Fibroblast of the conjunctiva (primary cell): ENCODE results near the gene IGSF9B.

Experiments used
- DNase-seq: peaks from one replicate; pipeline ENCODE4 v3.0.0-alpha.2; 2010; ENCODE audit warnings: low read depth

The IGSF9B gene

DNA sequence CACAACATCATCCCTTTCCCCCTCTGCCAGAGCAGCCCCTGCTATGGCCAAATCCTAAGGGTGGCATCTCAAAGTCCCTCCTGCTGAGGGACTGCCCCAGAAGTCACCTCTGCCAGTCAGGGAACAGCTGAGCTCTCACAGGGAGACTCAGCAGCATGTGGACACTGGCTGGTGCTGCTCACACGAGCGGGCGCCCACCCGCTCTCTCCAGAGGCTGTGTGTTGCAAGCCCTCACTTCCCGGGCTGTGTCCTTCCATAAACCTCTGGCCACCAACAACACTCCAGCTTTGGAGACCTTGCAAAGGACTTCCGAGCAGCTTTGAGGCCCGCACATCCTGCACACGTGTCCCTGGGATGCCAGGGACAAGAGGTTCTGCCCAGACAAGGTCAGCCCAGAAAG, 2.8 kb downstream of the IGSF9B start:
- no peak for DNase-seq

DNA sequence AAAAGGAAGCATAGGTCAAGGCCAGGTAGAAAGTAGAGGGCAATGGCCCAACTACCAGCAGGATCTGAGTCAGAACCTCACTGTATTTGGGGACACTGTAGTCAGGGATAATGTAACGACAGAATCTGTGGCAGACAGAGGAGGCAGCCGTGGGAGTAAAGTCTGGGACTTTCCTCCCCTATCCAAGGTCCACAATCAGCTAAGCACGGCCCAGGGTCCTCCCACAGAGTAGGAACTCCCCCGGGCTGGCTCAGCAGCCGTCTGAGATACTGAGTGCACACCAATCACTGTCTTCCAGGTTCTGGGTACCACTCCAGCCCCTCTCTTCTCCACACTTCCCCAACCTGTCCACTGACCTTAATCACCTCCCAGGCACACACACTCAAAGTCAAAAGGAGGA, 3.2 kb downstream of the IGSF9B start:
- DNase-seq, result no peak

DNA sequence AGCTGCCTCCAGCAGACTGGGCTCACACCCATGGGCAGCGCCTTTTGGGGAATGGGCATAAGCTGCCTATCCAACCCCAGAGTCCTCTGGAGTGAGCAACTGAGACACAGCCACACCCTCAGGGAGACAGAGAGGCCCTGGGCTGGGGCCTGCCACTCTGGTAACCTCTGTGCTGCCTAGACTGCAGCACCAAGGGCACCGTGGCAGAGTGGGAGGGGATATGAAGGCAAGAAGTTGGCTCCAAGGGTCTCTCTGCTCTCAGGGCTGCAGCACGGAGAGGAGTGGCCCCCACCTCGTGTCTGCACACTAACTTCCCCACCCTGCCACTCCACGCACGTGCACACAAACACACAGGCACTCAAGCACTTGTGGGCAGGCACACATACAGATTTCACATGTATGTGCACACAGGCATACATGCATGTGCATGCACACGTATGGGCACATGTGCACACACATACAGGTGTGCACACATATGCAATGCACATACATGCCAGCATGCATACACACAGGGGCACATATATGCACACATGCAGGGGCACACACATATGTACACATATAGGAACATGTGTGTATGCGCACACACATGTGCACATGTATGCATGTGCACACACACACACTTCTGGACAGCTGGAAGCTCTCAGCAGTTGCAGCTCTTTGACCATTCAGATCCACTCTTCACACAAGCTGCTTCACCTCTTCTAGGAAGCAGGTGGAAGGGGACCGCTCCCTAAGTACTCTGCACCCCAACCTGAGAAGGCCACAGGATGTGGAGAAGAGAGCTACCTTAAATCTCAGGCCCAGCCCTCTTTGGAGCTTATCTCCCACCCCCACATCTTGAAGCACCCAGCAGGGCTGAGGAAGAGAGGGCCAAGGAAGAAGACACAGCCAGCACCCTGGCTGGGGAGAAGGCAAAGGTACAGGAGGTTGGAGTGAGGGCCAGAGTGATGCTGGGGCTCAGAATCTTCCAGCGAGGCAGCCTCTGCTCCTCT, 4.3 kb downstream of the IGSF9B start:
- DNase-seq, result no peak

DNA sequence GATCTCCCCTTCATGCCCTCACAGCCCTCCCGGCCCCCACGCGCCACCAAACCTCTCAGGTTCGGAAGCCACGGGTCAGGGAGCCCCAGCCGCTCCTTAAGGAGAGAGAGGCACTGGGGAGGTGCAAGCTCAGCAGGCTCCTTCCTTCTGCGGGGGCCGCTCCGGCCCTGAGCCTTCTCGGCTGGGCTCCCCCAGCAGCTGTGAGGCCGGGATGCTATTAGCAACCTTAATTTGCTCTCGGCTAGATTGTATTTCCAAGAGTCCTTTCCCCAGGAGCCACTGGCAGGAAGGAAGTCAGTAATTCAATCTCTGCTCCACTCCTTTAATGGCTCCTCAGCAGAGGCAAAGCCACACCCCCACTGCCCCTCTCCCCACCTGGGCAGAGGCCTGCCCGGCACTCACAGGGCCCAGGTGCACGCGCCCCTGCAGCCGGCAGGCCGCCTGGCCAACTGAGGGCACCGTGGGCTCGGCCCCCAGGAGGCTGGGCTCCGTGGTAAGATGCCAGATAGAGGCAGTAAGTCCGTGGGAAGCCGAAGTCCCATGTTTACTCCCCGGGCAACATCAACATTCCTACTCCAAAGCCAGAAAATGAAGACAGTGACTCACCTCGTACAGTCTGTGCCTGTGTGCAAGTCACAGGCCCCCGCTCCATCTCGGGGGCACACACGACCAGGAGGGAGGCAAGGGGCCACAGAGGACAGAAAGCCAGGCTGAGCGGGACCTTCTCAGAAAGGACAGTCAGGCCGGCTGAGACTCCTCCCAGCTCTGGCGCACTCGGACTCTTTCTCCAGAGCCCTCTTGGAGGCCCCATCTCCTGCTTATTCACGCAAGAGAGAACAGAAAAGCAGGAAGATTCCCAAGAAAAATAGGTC, 5.2 kb downstream of the IGSF9B start:
- no peak for DNase-seq

DNA sequence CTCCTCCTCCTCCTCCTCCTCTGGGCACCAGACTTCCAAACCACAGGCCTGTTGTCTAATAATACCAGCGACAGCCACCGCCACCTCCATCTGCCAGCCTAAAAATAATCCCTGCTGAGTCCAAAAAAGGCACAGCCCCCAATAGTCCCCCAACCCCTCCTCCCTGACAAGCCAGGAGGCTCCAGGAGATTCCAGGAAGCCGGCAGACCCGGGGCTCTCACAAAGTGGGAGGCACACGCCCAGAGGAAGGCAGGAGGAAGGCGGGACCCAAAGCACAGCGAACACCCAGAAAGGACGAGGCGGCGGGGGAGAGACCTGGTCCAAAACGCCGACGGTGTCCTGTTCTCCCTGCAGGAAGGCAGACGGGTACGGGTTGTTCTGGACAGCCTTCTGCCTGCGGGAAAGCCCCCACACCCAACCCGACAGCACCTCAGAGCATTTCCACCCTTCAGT, 5.9 kb downstream of the IGSF9B start:
- no peak for DNase-seq

DNA sequence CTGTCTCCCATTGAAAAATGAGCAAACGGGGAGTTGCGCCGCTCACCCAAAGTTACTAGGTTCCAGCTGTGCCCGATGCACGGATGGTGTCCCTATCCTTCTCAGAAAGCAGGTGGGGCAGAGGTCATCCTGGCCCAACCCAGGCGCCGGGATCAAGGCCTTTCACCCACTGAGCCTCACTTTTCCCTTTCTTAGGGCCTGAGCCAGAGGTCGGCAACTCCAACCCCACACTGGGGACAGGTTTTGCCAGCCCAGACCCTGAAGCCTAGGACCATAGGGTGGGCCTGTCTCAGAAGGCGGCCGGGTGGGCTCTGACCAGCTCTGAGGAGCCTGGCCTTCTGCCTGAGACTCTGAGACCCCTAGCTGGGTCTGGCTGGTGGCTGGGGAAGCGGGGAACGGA, 6.3 kb downstream of the IGSF9B start:
- DNase-seq, result no peak

DNA sequence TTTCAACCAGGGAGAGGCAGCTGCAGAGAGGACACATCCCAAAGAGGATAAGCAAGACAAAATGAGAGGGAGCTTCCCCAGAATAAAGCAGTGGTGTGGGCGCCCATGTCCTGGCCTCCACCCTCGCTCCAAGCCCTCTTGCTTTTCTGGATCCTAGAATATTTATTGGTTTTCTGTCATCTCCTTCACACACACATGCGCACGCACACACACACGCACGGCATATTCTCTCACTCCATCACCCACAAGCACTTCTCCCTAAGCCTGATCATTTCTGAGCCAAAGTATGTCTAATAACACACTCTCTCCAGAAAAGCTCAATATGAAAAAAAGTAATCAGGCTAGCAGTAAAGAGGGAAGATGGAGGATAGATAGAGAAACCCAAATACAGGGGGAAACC, 7.6 kb downstream of the IGSF9B start:
- no peak for DNase-seq

DNA sequence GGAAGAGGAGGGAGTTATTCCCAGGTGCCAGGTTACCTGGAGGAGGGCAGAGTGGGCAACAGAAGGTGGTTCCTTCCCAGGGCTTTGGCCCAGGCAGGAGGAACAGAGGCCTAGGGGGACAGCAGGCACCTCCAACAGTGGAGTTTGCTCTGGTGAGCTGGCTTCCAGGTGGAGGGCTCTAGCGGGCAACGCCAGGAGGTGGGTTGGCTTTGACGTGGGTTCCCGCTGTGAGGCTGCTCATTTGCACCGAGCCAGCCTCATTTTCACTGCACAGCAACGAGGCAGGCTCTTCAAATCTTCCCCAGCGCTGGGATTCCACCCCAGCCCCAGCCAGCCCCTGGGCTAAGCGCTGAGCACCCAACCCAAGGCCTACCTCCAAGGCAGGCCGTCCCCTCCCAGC, 8.1 kb downstream of the IGSF9B start:
- no peak for DNase-seq

DNA sequence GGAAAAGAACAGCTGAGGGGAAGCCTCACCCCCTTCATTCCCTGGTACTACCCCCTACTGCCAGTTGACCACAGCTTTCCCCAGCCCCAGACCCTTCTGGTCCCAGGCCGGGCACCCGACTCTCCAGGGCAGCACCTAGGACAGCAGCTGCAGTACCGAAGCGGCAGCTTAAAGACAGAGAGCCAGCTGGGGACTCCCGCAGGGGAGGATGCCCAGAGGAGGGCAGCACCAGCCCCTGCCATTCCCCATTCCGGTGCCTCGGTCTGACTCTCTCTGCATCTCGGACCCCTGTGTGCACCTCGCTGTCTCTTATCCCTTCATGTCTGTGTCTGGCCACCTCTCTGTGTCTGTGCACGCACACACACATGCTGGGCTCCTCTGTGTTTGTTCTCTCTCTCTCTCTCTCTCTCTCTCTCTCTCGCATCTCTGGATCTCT, 9.4 kb downstream of the IGSF9B start:
- no peak for DNase-seq

DNA sequence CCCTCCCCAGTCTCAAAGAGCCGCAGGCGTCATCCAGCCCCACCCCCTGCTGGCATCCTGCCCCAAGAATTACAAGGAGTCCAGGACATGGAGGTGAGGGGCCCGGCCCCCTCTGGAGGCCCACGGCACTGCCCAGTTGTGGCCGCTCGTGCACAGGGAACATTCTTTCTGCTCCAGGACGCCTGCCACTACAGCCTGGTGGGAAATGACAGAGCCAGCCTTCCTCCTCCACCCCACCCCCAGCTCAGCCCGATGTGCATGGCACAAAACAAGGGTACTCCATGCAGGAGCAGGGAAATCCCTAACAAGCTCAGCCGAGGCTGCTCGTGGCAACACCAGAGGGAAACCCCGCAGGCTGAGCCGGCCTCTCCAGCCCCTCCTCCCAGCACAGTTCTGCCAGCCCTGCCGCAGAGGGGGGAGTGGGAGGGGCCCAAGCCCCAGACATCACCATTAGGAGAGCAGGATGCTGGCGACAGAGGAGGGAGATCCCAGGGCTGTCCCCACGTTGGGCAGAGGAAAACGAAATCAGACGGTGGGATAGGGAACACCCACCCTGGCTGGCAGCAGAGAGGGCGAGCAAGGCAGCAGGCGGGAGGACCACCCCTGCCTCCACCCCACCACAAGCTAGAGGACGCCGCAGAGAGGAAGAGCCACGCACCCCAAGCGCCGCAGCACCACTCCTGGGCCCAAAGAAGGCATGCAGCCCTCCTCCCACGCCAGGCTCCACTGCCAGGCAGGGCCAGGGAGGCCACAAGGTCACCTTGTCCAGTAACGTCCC, 10.0 kb downstream of the IGSF9B start:
- no peak for DNase-seq

DNA sequence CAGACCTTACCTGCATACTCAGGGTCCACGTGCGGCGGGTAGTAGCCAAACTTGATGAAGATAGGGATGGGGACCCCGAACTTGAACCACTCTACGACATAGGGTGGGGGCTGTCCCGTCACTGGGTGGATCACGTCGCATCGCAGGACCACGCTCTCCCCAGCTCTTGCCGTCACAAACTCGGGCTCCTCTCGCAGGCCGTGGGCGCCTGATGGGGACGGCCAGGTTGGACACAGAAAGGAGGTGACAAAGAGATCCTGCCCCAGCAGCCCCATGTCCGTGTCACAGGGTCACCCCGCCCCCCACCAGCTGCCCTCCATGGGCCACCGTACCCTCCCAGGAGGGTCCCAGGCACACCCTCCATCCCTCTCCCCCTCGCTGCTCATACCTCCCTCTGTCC, 10.7 kb downstream of the IGSF9B start:
- no peak for DNase-seq

DNA sequence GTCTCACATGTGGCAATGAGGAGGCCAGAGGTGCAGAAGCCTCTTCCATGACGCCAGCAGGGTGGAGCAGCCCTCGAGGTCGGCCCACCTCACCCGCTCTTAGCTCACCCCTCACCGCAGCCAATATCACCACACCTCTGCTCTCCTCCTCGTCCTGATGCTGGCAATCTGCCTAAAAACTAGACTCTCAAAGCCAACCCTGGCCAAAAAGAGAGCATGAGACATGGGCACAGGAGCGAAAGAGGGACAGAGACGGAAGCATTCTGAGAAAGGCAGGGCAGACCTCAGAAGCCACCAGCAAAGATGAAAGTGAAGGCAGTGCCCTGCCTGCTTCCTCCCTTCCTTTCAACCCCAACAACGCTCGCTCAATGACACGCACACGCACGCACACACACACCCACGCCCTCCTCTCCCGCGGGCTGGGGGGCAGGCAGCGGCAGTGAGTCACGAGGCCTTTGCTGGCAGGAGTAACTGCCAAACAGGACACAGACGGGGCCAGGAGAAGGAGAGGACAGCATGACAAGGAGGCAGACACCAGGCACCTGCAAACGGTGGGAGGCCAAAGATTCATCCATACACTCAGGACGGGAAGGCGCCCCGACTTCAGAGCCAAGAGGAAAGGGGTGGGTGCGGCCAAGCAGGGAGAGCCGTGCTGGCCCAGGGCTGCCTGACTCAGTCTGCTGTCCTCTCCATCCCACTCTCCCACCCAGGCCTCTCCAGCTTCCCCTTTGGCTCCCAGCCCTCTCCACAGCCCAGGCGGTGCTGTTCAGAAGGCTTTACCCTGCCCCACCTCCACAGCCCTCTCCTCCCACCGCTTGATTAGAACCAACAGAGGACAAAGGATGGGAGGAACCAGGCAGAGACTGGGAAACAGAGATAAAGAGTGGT, 11.4 kb downstream of the IGSF9B start:
- no peak for DNase-seq

DNA sequence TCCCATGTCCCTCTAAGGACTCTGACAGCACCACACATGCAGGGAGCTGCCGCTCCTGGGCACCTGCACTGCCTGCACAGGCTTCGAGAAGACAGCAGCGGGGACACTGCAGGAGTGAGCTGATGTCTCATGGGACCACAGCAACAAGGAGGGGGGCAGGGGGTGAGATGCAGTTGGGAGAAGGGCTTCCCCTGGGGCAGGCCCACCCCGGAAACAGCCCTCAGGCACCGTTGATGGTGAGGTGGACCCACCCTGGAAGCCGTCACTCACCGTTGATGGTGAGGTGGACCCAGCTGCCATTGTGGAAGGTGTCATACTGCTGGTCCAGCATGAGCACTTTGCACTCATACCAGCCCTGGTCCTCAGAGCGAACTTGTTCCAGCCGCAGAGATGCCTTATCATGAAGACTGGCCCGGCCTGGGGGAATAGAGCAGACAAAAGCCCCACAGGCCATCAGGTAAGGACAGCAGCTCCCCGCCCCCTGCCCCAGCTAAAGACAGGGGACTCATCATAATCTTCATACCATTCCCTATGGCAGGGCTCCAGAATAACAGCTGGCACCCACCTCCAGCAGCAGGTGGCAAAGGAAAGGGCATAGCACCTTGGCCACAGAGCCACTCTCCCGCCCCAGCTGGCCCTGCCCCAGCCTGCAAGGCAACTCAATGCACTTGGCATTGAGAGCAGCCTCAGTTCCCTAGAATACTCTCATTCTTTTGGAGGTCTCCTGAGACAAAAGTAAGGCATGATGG, 12.6 kb downstream of the IGSF9B start:
- no peak for DNase-seq

DNA sequence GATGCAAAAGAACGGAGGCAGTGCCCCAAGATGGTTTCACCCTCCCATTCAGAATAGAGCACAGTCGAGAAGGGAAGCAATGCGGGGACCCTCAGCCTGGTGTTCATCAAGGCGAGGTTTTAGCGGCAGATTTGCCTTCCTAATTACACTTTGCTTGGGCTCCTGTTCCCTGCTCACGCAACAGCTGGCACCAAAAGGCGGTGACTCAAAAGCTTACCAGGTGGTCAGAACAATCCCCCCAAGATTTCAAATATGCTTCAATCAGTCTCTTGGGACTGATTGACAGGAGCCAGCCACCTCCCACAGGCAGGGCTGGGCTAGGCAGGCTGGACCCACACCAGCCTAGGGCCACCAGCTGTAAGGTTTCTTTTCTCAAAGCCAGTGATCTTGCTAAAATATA, 14.2 kb downstream of the IGSF9B start:
- DNase-seq, result no peak

DNA sequence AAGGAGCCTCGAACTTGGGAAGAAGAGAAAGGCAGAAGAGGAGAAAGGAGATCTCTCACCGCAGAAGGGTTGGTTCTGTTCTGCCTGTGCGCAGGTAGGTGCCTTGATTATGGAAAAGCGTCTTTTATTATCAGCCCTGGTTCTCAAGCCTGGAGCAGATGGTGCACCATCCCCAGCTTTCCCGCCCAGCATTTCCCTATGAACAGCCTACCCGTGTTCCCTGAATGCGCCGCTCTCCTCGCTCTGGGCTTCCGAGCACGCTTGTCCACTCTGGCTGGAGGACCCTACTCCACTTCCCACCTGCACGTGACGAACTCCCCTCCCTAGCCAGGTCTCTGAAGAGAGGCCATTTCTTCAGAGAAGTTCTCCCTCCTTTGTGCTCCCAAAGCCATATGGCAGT, 15.2 kb downstream of the IGSF9B start:
- DNase-seq, result no peak

DNA sequence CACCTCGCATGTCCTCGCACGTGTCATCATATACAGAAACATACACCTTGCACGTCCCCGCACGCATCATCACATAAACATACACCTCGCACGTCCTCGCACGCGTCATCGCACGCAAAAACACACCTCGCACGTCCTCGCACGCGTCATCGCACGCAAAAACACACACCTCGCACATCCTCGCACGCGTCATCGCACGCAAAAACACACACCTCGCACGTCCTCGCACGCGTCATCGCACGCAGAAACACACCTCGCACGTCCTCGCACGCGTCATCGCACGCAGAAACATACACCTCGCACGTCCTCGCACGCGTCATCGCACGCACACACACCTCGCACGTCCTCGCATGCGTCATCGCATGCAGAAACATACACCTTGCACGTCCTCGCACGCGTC, 16.7 kb downstream of the IGSF9B start:
- no peak for DNase-seq

DNA sequence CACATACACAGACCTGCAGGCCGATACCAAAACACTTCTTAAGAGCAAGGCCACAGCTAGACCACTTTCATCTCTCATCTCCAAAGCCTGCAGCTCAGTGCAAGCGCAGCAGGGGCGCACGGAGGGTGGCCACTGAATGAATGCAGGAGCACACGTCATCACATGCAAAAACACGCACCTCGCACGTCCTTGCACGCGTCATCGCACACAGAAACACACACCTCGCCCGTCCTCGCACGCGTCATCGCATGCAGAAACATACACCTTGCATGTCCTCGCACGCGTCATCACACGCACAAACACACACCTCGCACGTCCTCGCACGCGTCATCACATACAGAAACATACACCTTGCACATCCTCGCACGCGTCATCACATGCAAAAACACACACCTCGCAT, 17.2 kb downstream of the IGSF9B start:
- DNase-seq, result no peak

DNA sequence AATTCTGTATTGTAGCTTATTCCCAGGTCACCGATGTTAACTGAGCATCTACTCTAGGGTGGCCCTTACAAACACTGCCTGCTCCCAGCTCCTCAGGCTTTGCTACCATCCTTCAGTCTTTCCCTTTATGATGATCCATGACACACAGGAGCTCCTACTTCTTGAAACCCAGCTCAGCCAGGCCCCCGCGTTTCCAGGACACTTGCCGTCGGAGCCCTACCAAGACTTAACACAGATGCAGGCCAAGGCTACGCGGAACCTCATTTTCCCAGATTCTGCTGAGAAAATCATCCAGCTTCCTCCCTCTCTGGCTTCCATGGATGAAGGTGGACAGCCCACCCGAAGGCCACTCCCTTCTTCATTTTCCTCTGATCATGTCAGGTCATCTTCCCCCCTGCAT, 18.6 kb downstream of the IGSF9B start:
- no peak for DNase-seq

DNA sequence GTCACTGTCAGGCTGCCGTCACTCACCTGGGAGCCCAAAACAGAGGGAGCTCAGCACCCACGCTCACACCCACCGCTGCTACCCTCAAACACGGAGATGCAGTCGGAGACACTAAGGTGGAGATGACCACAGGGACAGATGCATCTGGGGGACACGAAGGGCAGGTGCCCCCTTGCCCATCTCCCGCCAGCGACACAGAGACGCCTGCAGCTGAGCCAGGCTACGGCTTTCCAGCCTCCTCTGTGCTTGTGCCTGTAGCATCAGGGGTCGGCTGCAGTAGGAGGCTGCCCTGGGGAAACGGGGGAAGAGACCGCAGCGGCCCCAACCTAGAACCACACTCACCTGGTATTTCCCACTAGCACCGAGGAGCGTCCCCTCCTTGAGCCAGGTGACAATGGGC, 19.3 kb downstream of the IGSF9B start:
- no peak for DNase-seq

DNA sequence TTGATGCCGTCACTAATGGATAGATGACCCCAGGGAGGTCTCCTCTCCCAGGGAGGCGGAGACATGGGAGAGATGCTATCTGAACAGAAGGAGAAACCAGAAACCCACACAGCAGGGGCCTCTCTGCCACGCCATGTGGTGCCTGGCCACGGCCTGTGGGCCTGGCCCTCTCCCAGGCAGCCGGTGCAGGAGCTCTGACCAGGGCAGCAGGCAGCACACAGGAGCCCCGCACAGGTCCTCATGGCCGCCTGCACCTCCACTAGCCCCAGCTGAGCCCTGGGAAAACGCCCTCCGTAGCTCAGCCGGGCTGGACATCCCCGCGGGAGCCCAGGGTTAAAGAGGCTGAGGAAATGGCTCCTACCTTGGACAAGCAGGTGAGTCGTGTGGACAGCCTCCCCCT, 19.8 kb downstream of the IGSF9B start:
- no peak for DNase-seq
